Endothelial cell of umbilical vein (primary cell): ENCODE results near the gene SRPX2. TPM values are rescaled to one million over a fixed set of nuclear protein-coding genes. Genes with fewer than 3 reads are reported as not detected.

ENCODE experiments used
- BruUV-seq: library from RNA; stranded (reverse); fragments of 400-500 nt; replicated peaks from 2 replicates; lab custom pipeline; 2021; lab: Mats Ljungman, UMichigan
- CTCF ChIA-PET: fragments of 300-600, 350-600 bp; sonication (Branson Sonifier 250); formaldehyde crosslinking; loops from one replicate; lab custom pipeline; 2021; ENCODE audit warnings: antibody characterized with exemption, inconsistent platforms; lab: Charles Lee
- POLR2A ChIA-PET: fragments of 300-600, 350-600 bp; sonication (Branson Sonifier 250); formaldehyde crosslinking; loops from one replicate; lab custom pipeline; 2021; ENCODE audit warnings: antibody characterized with exemption, inconsistent platforms; lab: Charles Lee
- DNase-seq: peaks from one replicate; pipeline ENCODE4 v3.0.0-alpha.2; 2011; ENCODE audit warnings: low read depth, low spot score
- FAIRE-seq: peaks from 2 replicates; lab custom pipeline; 2011; peaks lifted over from hg19 to GRCh38; lab: Jason Lieb, UNC
- H2AFZ ChIP-seq: 2 replicates; pipeline ENCODE4 v1.6.0; 2012; ENCODE audit warnings: low read depth, low read length, control low read depth, inconsistent platforms
- H3K27ac ChIP-seq: 2 replicates; pipeline ENCODE4 v1.5.1; 2011; ENCODE audit warnings: low read depth, mild to moderate bottlenecking, control low read depth, low read length, moderate library complexity; ENCODE audit not compliant: insufficient read depth
- H3K27me3 ChIP-seq, 2 experiments: 2 replicates each; pipeline versions ENCODE4 v1.6.0 to v1.6.1; 2011; ENCODE audit warnings: low read length in 2 of 2, mixed read lengths in 1 of 2; ENCODE audit not compliant: control insufficient read depth in 2 of 2, insufficient read depth in 2 of 2
- H3K36me3 ChIP-seq, 2 experiments: 2 replicates in 1 of 2; 3 replicates in 1 of 2; pipeline ENCODE4 v1.5.1; 2011; ENCODE audit warnings: low read length in 2 of 2, mild to moderate bottlenecking in 1 of 2, moderate library complexity in 1 of 2; ENCODE audit not compliant: control insufficient read depth in 2 of 2, insufficient read depth in 2 of 2; ENCODE audit errors: extremely low read depth in 1 of 2
- H3K4me1 ChIP-seq: 3 replicates; pipeline ENCODE4 v1.5.1; 2011; ENCODE audit warnings: mild to moderate bottlenecking, low read length; ENCODE audit not compliant: control insufficient read depth, insufficient read depth; ENCODE audit errors: extremely low read depth
- H3K4me2 ChIP-seq: 2 replicates; pipeline ENCODE4 v1.6.1; 2011; ENCODE audit warnings: low read length, control low read depth, mixed read lengths; ENCODE audit not compliant: insufficient read depth
- H3K4me3 ChIP-seq, 3 experiments: fragments of 200-600 bp in 1 of 3; sonication (generic), shearing (Covaris generic) in 1 of 3; replicated peaks in 1 of 3; 2 replicates each; pipeline ENCODE4 v1.5.1; 2011 to 2016; ENCODE audit warnings: control low read depth in 3 of 3, low read length in 3 of 3, mild to moderate bottlenecking in 2 of 3, inconsistent platforms in 1 of 3, low read depth in 1 of 3, moderate library complexity in 1 of 3; ENCODE audit not compliant: insufficient read depth in 1 of 3
- H3K79me2 ChIP-seq: 2 replicates; pipeline ENCODE4 v1.6.0; 2012; ENCODE audit warnings: low read length, inconsistent platforms; ENCODE audit not compliant: control insufficient read depth, insufficient read depth
- H3K9ac ChIP-seq: replicated peaks from 2 replicates; pipeline ENCODE3; 2011; ENCODE audit warnings: low read length, control low read depth; ENCODE audit not compliant: insufficient read depth; ENCODE audit errors: extremely low read depth
- H3K9me1 ChIP-seq: replicated peaks from 3 replicates; pipeline ENCODE4 v1.6.0; 2011; ENCODE audit warnings: mild to moderate bottlenecking, low read length; ENCODE audit not compliant: control insufficient read depth, insufficient read depth; ENCODE audit errors: extremely low read depth
- H3K9me3 ChIP-seq: replicated peaks from 2 replicates; pipeline ENCODE4 v1.5.1; 2012; ENCODE audit warnings: low read length, inconsistent platforms; ENCODE audit not compliant: control insufficient read depth, insufficient read depth
- H4K20me1 ChIP-seq: replicated peaks from 2 replicates; pipeline ENCODE3; 2011; ENCODE audit warnings: mild to moderate bottlenecking, low read length; ENCODE audit not compliant: control insufficient read depth, insufficient read depth; ENCODE audit errors: extremely low read depth
- EZH2 ChIP-seq: IDR thresholded peaks from 2 replicates; pipeline ENCODE4 v1.6.1; 2012; ENCODE audit warnings: borderline replicate concordance, low read depth, mild to moderate bottlenecking, moderate library complexity, low read length, inconsistent platforms; ENCODE audit not compliant: severe bottlenecking
- FOS ChIP-seq: IDR thresholded peaks from 2 replicates; pipeline ENCODE4 v1.6.1; 2011; ENCODE audit warnings: mild to moderate bottlenecking, low read length, moderate library complexity, borderline replicate concordance; ENCODE audit not compliant: insufficient read depth
- JUN ChIP-seq: IDR thresholded peaks from 2 replicates; pipeline ENCODE4 v1.6.1; 2011; ENCODE audit warnings: borderline replicate concordance, low read depth; ENCODE audit not compliant: insufficient read length, insufficient read depth
- MYC ChIP-seq: IDR thresholded peaks from one replicate; pipeline ENCODE4 v1.6.1; 2011; ENCODE audit warnings: mild to moderate bottlenecking, low read depth, low read length
- POLR2A ChIP-seq: IDR thresholded peaks from 2 replicates; pipeline ENCODE4 v1.6.1; 2012; ENCODE audit warnings: low read depth, mild to moderate bottlenecking, control low read depth, low read length
- POLR2AphosphoS5 ChIP-seq: IDR thresholded peaks from 2 replicates; pipeline ENCODE4 v1.6.1; 2012; ENCODE audit warnings: low read depth, mild to moderate bottlenecking, control low read depth, low read length, moderate library complexity; ENCODE audit not compliant: insufficient read depth
- dilution Hi-C: fragments of 300-500 bp; cut with MboI; formaldehyde crosslinking; loops from one replicate; pipeline ENCODE4 v1.15.0; 2019; ENCODE audit warnings: low sequenced_read_pairs; ENCODE audit not compliant: extremely low pct_ligation_motif_present
- intact Hi-C: fragments of 100-400 bp; cut with micrococcal nuclease; formaldehyde crosslinking; loops from one replicate; pipeline ENCODE4 v1.10.0; 2022
- polyA plus RNA-seq, 4 experiments: library from polyadenylated mRNA; depleted of rRNA in 3 of 4; stranded (reverse) in 3 of 4; unstranded in 1 of 4; fragments of >200 nt; gene quantifications; 2 replicates each; pipeline versions ENCODE4 v1.2.1 to v1.2.3, GENCODE V29; 2011 to 2012; ENCODE audit warnings: missing spikeins in 1 of 4
- total RNA-seq: library from RNA; stranded (reverse); gene quantifications from 2 replicates; pipeline ENCODE4 v1.2.3, GENCODE V29; 2021

Gene SRPX2
- total and polyA plus RNA-seq, 2 donors (not counting 3 experiments of a cell fraction or from before 2014, with no cell fraction given), result 124 to 265 TPM

- Histone ChIP-seq H3K27ac (peak overlapping the region; percentile 99), H4K20me1 (no peaks in the 10 kb centered on the region), H3K9me1 (no peaks in the 10 kb centered on the region), H3K4me1 (peaks cover 75% of the 10 kb centered on the region), H3K79me2 (peaks cover 71% of the 10 kb centered on the region), H2AFZ (no peak overlapping the region), H3K27me3 (no peaks in the 10 kb centered on the region), H3K9me3 (no peaks in the 10 kb centered on the region), H3K36me3 (peaks cover 0 to 10% of the 10 kb centered on the region in 2 experiments), H3K4me3 (peak overlapping the region in 1 of 3 experiments; percentile 22), H3K9ac (peak overlapping the region; percentile 75), H3K4me2 (peak overlapping the region; percentile 52)
- TF ChIP-seq FOS (peak; percentile 1), POLR2AphosphoS5 (peak; percentile 78), MYC (no peak), JUN (peak; percentile 41), POLR2A (peak; percentile 57), EZH2 (no peak)
- FAIRE-seq, result peak; percentile 95
- TSS peak; percentile 33 for BruUV-seq
- dilution Hi-C loops (no loop called here), intact Hi-C loops (loop anchor here (1.0 kb wide), 3 partner anchors 10 to 34 kb away; no protein-coding TSS in a partner anchor)
- POLR2A ChIA-PET, result interaction anchor here (1.1 kb wide), 1 partner anchor 13 kb away, joined by 5 read pairs; the partner anchor contains the start of gene TSPAN6
- CTCF ChIA-PET, result interaction anchor here (1.0 to 6.8 kb wide), 6 partner anchors 10 to 119 kb away, joined by 3 to 48 read pairs (median 5); partner anchors contain the start of gene TSPAN6
- DNase-seq, result peak; percentile 93
These were observed 5.8 kb downstream of the SRPX2 start for GRCh38 chrX:100649550-100650356.
